GM12878 (cell line): ENCODE measurements around the gene MFN1. TPM values are rescaled to one million over a fixed set of nuclear protein-coding genes. Genes with fewer than 3 reads are reported as not detected.
A peak's percentile ranks its signal among the peaks of the same experiment; 100 is the strongest.

Experiments
- ATAC-seq: fragments of 200-7000 bp; cut with Tn5 transposase; 3 replicates; pipeline ENCODE4 v1.9.1; 2020; ENCODE audit warnings: mild to moderate bottlenecking, moderate library complexity
- BruUV-seq: library from RNA; stranded (reverse); fragments of 400-500 nt; replicated peaks from 2 replicates; lab custom pipeline; 2021; lab: Mats Ljungman, UMichigan
- CTCF ChIA-PET: fragments of 300-600 bp; sonication (Branson Sonifier 250); formaldehyde crosslinking; extraction: SDS; loops from one replicate; lab custom pipeline; 2021; ENCODE audit warnings: inconsistent platforms; lab: Yijun Ruan, JAX
- POLR2A ChIA-PET: fragments of 350-600 bp; formaldehyde crosslinking; extraction: SDS; loops from one replicate; lab custom pipeline; 2021; ENCODE audit warnings: inconsistent platforms; lab: Charles Lee
- RAD21 ChIA-PET: fragments of 300-600 bp; sonication (Branson Sonifier 250); formaldehyde crosslinking; loops from one replicate; lab custom pipeline; 2023; ENCODE audit warnings: antibody characterized with exemption; ENCODE audit not compliant: unreplicated experiment; lab: Charles Lee
- SMC1A ChIA-PET: fragments of 300-600 bp; sonication (Branson Sonifier 250); formaldehyde crosslinking; loops from one replicate; lab custom pipeline; 2023; ENCODE audit not compliant: unreplicated experiment, uncharacterized antibody; lab: Charles Lee
- DNase-seq: peaks from one replicate; pipeline ENCODE4 v3.0.0-alpha.2; 2011; ENCODE audit warnings: low read depth, low spot score
- FAIRE-seq: peaks from 3 replicates; lab custom pipeline; 2011; peaks lifted over from hg19 to GRCh38; lab: Jason Lieb, UNC
- H2AFZ ChIP-seq: 2 replicates; pipeline ENCODE4 v1.6.0; 2011; ENCODE audit warnings: low read depth, low read length, control low read depth; ENCODE audit not compliant: control insufficient read depth
- H3K27ac ChIP-seq: 2 replicates; pipeline ENCODE4 v1.5.1; 2011; ENCODE audit warnings: control low read depth; ENCODE audit not compliant: control insufficient read depth, insufficient read depth
- H3K27me3 ChIP-seq, 2 experiments: replicated peaks in 1 of 2; 2 replicates each; pipeline versions ENCODE4 v1.6.0 to v1.6.1; 2011; ENCODE audit warnings: low read length in 1 of 2; ENCODE audit not compliant: control insufficient read depth in 2 of 2, insufficient read depth in 2 of 2
- H3K36me3 ChIP-seq, 2 experiments: 2 replicates each; pipeline ENCODE4 v1.5.1; 2011; ENCODE audit warnings: low read length in 1 of 2; ENCODE audit not compliant: control insufficient read depth in 2 of 2, insufficient read depth in 2 of 2
- H3K4me1 ChIP-seq: 2 replicates; pipeline ENCODE4 v1.6.1; 2011; ENCODE audit warnings: mild to moderate bottlenecking, low read length, moderate library complexity, mixed read lengths; ENCODE audit not compliant: control insufficient read depth, insufficient read depth
- H3K4me2 ChIP-seq: 2 replicates; pipeline ENCODE4 v1.6.0; 2011; ENCODE audit warnings: control low read depth; ENCODE audit not compliant: control insufficient read depth, insufficient read depth
- H3K4me3 ChIP-seq: fragments of 200-600 bp; sonication (generic); 2 replicates; pipeline ENCODE4 v1.5.1; 2016
- H3K79me2 ChIP-seq: 2 replicates; pipeline ENCODE4 v1.6.0; 2011; ENCODE audit warnings: low read length; ENCODE audit not compliant: control insufficient read depth, insufficient read depth
- H3K9ac ChIP-seq: 2 replicates; pipeline ENCODE4 v1.8.0; 2011; ENCODE audit warnings: low read length, control low read depth, mixed read lengths; ENCODE audit not compliant: control insufficient read depth, insufficient read depth
- H3K9me3 ChIP-seq: replicated peaks from 3 replicates; pipeline ENCODE4 v1.5.1; 2011; ENCODE audit warnings: mild to moderate bottlenecking, low read length; ENCODE audit not compliant: control insufficient read depth, insufficient read depth
- H4K20me1 ChIP-seq: 2 replicates; pipeline ENCODE4 v1.6.0; 2011; ENCODE audit not compliant: control insufficient read depth, insufficient read depth
- BACH1 ChIP-seq: fragments of 450-650 bp; IDR thresholded peaks from 2 replicates; pipeline ENCODE4 v1.6.1; 2017; ENCODE audit warnings: mild to moderate bottlenecking, borderline replicate concordance
- BCLAF1 ChIP-seq: fragments of 450-650 bp; IDR thresholded peaks from 2 replicates; pipeline ENCODE4 v1.6.1; 2017; ENCODE audit warnings: antibody characterized with exemption, mild to moderate bottlenecking, moderate library complexity
- BHLHE40 ChIP-seq, 2 experiments: fragments of 450-650 bp in 1 of 2; IDR thresholded peaks; 2 replicates each; pipeline ENCODE4 v1.6.1; 2011 to 2017; ENCODE audit warnings: low read depth in 2 of 2, borderline replicate concordance in 1 of 2, improper control_type of control experiment in 1 of 2, low read length in 1 of 2, mild to moderate bottlenecking in 1 of 2
- CEBPZ ChIP-seq: fragments of 150-350 bp; IDR thresholded peaks from 2 replicates; pipeline ENCODE4 v1.6.1; 2016; ENCODE audit warnings: low read depth, low read length
- CUX1 ChIP-seq: IDR thresholded peaks from 2 replicates; pipeline ENCODE4 v1.6.1; 2012; ENCODE audit warnings: improper control_type of control experiment, low read depth, low read length; ENCODE audit not compliant: insufficient replicate concordance
- MYB ChIP-seq: fragments of 150-350 bp; IDR thresholded peaks from 2 replicates; pipeline ENCODE4 v1.6.1; 2014; ENCODE audit warnings: mild to moderate bottlenecking, low read depth, low read length, borderline replicate concordance
- POLR2A ChIP-seq: IDR thresholded peaks from 2 replicates; pipeline ENCODE4 v1.6.1; 2011; ENCODE audit warnings: low read depth, mild to moderate bottlenecking, low read length
- RAD51 ChIP-seq: fragments of 450-650 bp; IDR thresholded peaks from 2 replicates; pipeline ENCODE4 v1.6.1; 2016; ENCODE audit warnings: moderate library complexity, mild to moderate bottlenecking, inconsistent platforms
- SMC3 ChIP-seq: IDR thresholded peaks from 2 replicates; pipeline ENCODE4 v1.6.1; 2011; ENCODE audit warnings: low read length, improper control_type of control experiment, borderline replicate concordance
- TCF3 ChIP-seq: IDR thresholded peaks from 2 replicates; pipeline ENCODE4 v1.6.1; 2012; ENCODE audit warnings: low read depth, mild to moderate bottlenecking, low read length, borderline replicate concordance; ENCODE audit not compliant: insufficient read depth
- WGBS: methylation state at CpG from one replicate; pipeline ENCODE4 v1.1.6; 2016; ENCODE audit warnings: low lambda C conversion rate; ENCODE audit not compliant: insufficient replicate concordance, insufficient coverage; ENCODE audit errors: missing lambda C conversion rate; 5-methylcytosine and 5-hydroxymethylcytosine counted together
- in situ Hi-C: fragments of 300-500 bp; cut with MboI; formaldehyde crosslinking; loops from 9 replicates; pipeline ENCODE4 v1.14.3; 2018; ENCODE audit warnings: mixed read lengths
- intact Hi-C: fragments of 100-400 bp; cut with micrococcal nuclease; formaldehyde crosslinking; loops from one replicate; pipeline ENCODE4 v1.14.2; 2022; ENCODE audit not compliant: unreplicated experiment
- polyA plus RNA-seq, 11 experiments: library from polyadenylated mRNA; depleted of rRNA in 4 of 11; unstranded in 6 of 11; stranded (reverse) in 5 of 11; fragments of >200 nt; fragmentation: Nextera tagmentation in 4 of 11; fragmentation: Illumina TruSeq in 1 of 11; extraction: Ambion mirVana in 4 of 11; extraction: Trizol in 1 of 11; gene quantifications; 1 replicate in 1 of 11; 2 replicates in 10 of 11; pipeline versions ENCODE4 v1.2.1 to v1.2.3, GENCODE V29; 2011 to 2016; ENCODE audit warnings: inconsistent platforms in 2 of 11, missing spikeins in 2 of 11, low read depth in 1 of 11
- total RNA-seq, 4 experiments: library from RNA; depleted of rRNA in 3 of 4; stranded (reverse); fragments of >200 nt in 3 of 4; fragmentation: Illumina TruSeq in 1 of 4; extraction: Trizol in 1 of 4; gene quantifications; 2 replicates each; pipeline versions ENCODE4 v1.2.1 to v1.2.3, GENCODE V29; 2013 to 2021

Gene MFN1
- total and polyA plus RNA-seq, 10 of the 15 experiments (the other 5 are each of a cell fraction or from before 2014, with no cell fraction given): 14.4 to 120 (median 39.8) TPM

GRCh38 chr3:179302111-179302510 is 45.4 kb upstream of the MFN1 start (continued):
- no peak for TF ChIP-seq BACH1
- TF ChIP-seq MYB: no peak
- TF ChIP-seq CUX1: no peak
- TF ChIP-seq, all 136 proteins: peak for 0

GRCh38 chr3:179304605-179305004 is 42.9 kb upstream of the MFN1 start:
- SMC1A ChIA-PET: interaction anchor here (1.5 kb wide), 1 partner anchor 9 kb away, joined by 7 read pairs; no protein-coding TSS in a partner anchor
- 0% methylated on average over 2 of the region's 2 CpGs for WGBS
- Histone ChIP-seq H3K27me3 (no peaks in the 10 kb centered on the region), H3K4me1 (peaks cover 4% of the 10 kb centered on the region), H3K36me3 (no peaks in the 10 kb centered on the region), H2AFZ (no peak overlapping the region), H3K4me2 (no peak overlapping the region), H3K4me3 (no peak overlapping the region)
- RAD21 ChIA-PET: no interaction called here
- FAIRE-seq: no peak
- TF ChIP-seq SMC3 (no peak), CEBPZ (no peak), BHLHE40 (IDR thresholded peaks at IDR 0.05; ENCODE audit: borderline replicate concordance in 1 of 2, low read depth in 2 of 2, low read length in 1 of 2) (no peak), TCF3 (no peak), BCLAF1 (no peak), POLR2A (no peak), RAD51 (no peak)
- TF ChIP-seq, all 136 proteins: peak for 0
- H3K79me2 ChIP-seq: no peaks in the 10 kb centered on the region
- no peaks in the 10 kb centered on the region for H3K9me3 ChIP-seq
- in situ Hi-C loops (no loop called here), intact Hi-C loops (no loop called here)
- ChIA-PET CTCF (no interaction called here), POLR2A (interaction anchor here (0.5 kb wide), 1 partner anchor 9 kb away, joined by 3 read pairs; no protein-coding TSS in a partner anchor)
- peak; percentile 34 for ATAC-seq
- no peak overlapping the region for H3K27ac ChIP-seq
- H3K9ac ChIP-seq: no peak overlapping the region
- BruUV-seq: no TSS peak
- no peak for DNase-seq
- no peaks in the 10 kb centered on the region for H4K20me1 ChIP-seq
